Right atrium auricular region (tissue), 2 donors: Measurements from ENCODE around the gene ARX. TPM values are rescaled to one million over a fixed set of nuclear protein-coding genes. Genes with fewer than 3 reads are reported as not detected.

Experiments used
- DNase-seq: peaks from one replicate; pipeline ENCODE4 v3.0.0-alpha.2; 2019; ENCODE audit warnings: low spot score
- H3K27ac ChIP-seq, 2 donors: fragments of 200-600 bp; sonication (generic); 1 replicate in 1 of 2; 2 replicates in 1 of 2; pipeline ENCODE4 v1.5.1; 2016 to 2019
- H3K27me3 ChIP-seq, 2 donors: fragments of 200-600 bp; sonication (generic); one replicate each; pipeline versions ENCODE4 v1.5.1 to v1.6.0; 2017 to 2019
- H3K36me3 ChIP-seq: fragments of 200-600 bp; sonication (generic); one replicate; pipeline ENCODE4 v1.5.1; 2016
- H3K4me1 ChIP-seq, 2 donors: fragments of 200-600 bp; sonication (generic); one replicate each; pipeline versions ENCODE4 v1.5.1 to v1.6.0; 2017 to 2019
- H3K4me3 ChIP-seq, 2 donors: fragments of 200-600 bp; sonication (generic); 1 replicate in 1 of 2; 2 replicates in 1 of 2; pipeline ENCODE4 v1.5.1; 2017 to 2019; ENCODE audit warnings: mild to moderate bottlenecking in 1 of 2, moderate library complexity in 1 of 2
- H3K9me3 ChIP-seq, 2 donors: fragments of 200-600 bp; sonication (generic); one replicate each; pipeline ENCODE4 v1.5.1; 2019
- CTCF ChIP-seq, 2 donors: fragments of 200-600 bp; sonication (generic); IDR thresholded peaks; one replicate each; pipeline ENCODE4 v1.5.1; 2019; ENCODE audit warnings: antibody characterized with exemption in 2 of 2
- total RNA-seq, 2 donors: library from RNA; depleted of rRNA; stranded (reverse); fragments of >200 nt; gene quantifications; one replicate each; pipeline ENCODE4 v1.1.0, GENCODE V29; 2016

Gene ARX
- total RNA-seq, 2 donors from 2014 or later, result not detected

DNA sequence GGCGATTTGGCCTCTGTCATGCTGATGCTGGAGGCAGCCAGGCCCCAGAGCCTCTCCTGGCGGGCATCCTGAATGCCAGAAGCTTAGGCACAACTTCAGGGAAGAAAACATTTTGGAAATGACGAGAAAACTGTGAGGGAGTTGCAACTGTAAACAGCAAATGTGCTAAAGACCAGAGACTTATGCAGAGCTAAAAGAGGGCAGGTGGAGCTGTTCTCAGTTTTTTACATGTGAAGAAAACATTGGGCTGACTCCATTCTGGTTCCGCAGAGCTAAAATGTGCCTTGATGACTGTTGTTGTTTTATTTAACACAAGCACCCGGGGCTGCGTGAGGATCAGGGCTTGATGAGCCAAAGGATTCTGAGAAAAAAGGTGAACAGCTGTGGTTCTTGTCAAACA lies 10.8 kb upstream of the ARX start:
- TF ChIP-seq CTCF (IDR thresholded peaks at IDR 0.05), result no peak
- peaks cover 8 to 12% of the 10 kb centered on the region in 2 donors for H3K27me3 ChIP-seq
- H3K4me3 ChIP-seq, result no peak overlapping the region
- H3K27ac ChIP-seq, result no peak overlapping the region
- H3K9me3 ChIP-seq, result no peaks in the 10 kb centered on the region
- DNase-seq, result no peak
- no peaks in the 10 kb centered on the region for H3K4me1 ChIP-seq
- no peaks in the 10 kb centered on the region for H3K36me3 ChIP-seq

DNA sequence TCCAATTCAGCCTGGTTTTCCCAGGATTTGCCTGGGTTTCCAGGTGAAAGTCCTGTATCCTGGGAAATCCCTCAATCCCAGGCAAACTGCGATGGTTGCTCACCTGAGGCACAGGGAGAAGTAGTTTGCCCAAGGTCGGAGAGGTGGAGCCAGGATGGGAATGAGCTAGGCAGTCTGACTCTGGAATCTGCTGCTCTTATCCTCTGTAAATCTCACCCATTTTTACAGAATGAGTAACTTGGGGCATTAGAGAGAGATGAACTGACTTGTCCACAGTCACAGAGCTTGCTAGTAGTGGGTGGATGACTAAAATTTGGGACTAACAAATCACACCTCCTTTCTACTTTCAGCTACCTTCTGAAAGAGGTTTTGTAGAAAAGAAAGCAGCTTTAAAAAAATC lies 9.8 kb upstream of the ARX start:
- H3K4me3 ChIP-seq, result no peak overlapping the region
- no peak overlapping the region for H3K27ac ChIP-seq
- H3K4me1 ChIP-seq, result peaks cover 0 to 3% of the 10 kb centered on the region in 2 donors
- peaks cover 12 to 19% of the 10 kb centered on the region in 2 donors for H3K27me3 ChIP-seq
- H3K9me3 ChIP-seq, result no peaks in the 10 kb centered on the region
- no peak for TF ChIP-seq CTCF (IDR thresholded peaks at IDR 0.05)
- DNase-seq, result no peak
- H3K36me3 ChIP-seq, result no peaks in the 10 kb centered on the region

GRCh38 chrX:25023908-25024307 lies 8.1 kb upstream of the ARX start:
- Histone ChIP-seq H3K4me3 (no peak overlapping the region), H3K9me3 (no peaks in the 10 kb centered on the region), H3K36me3 (no peaks in the 10 kb centered on the region), H3K4me1 (peaks cover 0 to 8% of the 10 kb centered on the region in 2 donors), H3K27me3 (peaks cover 15 to 33% of the 10 kb centered on the region in 2 donors), H3K27ac (no peak overlapping the region)
- no peak for TF ChIP-seq CTCF (IDR thresholded peaks at IDR 0.05)
- DNase-seq, result no peak

GRCh38 chrX:25022499-25023325 lies 6.9 kb upstream of the ARX start:
- Histone ChIP-seq H3K9me3 (no peaks in the 10 kb centered on the region), H3K36me3 (no peaks in the 10 kb centered on the region), H3K27me3 (peaks cover 23 to 38% of the 10 kb centered on the region in 2 donors), H3K4me3 (no peak overlapping the region), H3K4me1 (peaks cover 0 to 8% of the 10 kb centered on the region in 2 donors), H3K27ac (no peak overlapping the region)
- no peak for DNase-seq
- no peak for TF ChIP-seq CTCF (IDR thresholded peaks at IDR 0.05)

- no peak overlapping the region for H3K4me3 ChIP-seq
- no peak for DNase-seq
- peaks cover 0 to 8% of the 10 kb centered on the region in 2 donors for H3K4me1 ChIP-seq
- peaks cover 28 to 43% of the 10 kb centered on the region in 2 donors for H3K27me3 ChIP-seq
- no peaks in the 10 kb centered on the region for H3K36me3 ChIP-seq
- no peak overlapping the region for H3K27ac ChIP-seq
- no peaks in the 10 kb centered on the region for H3K9me3 ChIP-seq
- peak in 1 of 2 donors; percentile 55 for TF ChIP-seq CTCF (IDR thresholded peaks at IDR 0.05)
Measured at GRCh38 chrX:25020905-25021449, 5.2 kb upstream of the ARX start.
